NT2/D1 (cell line): ENCODE measurements around the gene PTPRN2.

Source experiments
- DNase-seq: peaks from one replicate; pipeline ENCODE4 v3.0.0-alpha.2; 2011; ENCODE audit warnings: low read depth, low spot score
- H3K27me3 ChIP-seq: 2 replicates; pipeline ENCODE4 v1.6.0; 2011; ENCODE audit warnings: mild to moderate bottlenecking; ENCODE audit not compliant: insufficient read length, insufficient read depth
- H3K36me3 ChIP-seq: 2 replicates; pipeline ENCODE4 v1.6.1; 2011; ENCODE audit warnings: mild to moderate bottlenecking, low read length, mixed read lengths; ENCODE audit not compliant: insufficient read depth, insufficient read length
- H3K4me1 ChIP-seq: 2 replicates; pipeline ENCODE4 v1.5.1; 2011; ENCODE audit not compliant: insufficient read depth, insufficient read length
- H3K4me3 ChIP-seq: 2 replicates; pipeline ENCODE4 v1.5.1; 2011; ENCODE audit warnings: low read depth; ENCODE audit not compliant: insufficient read length
- H3K9ac ChIP-seq: 2 replicates; pipeline ENCODE4 v1.6.0; 2011; ENCODE audit warnings: low read depth; ENCODE audit not compliant: insufficient read length
- H3K9me3 ChIP-seq: 2 replicates; pipeline ENCODE4 v1.5.1; 2011; ENCODE audit warnings: mild to moderate bottlenecking, low read length; ENCODE audit not compliant: insufficient read depth
- SUZ12 ChIP-seq: IDR thresholded peaks from 2 replicates; pipeline ENCODE4 v1.6.1; 2011; ENCODE audit not compliant: insufficient read length, insufficient read depth; ENCODE audit errors: extremely low read depth
- YY1 ChIP-seq: IDR thresholded peaks from 2 replicates; pipeline ENCODE4 v1.6.1; 2011; ENCODE audit not compliant: insufficient read length, insufficient read depth
- ZNF274 ChIP-seq: IDR thresholded peaks from 2 replicates; pipeline ENCODE4 v1.6.1; 2011; ENCODE audit warnings: mild to moderate bottlenecking, low read depth, low read length

The PTPRN2 gene

GRCh38 chr7:157587051-157587804 is 1000.4 kb downstream of the PTPRN2 start:
- Histone ChIP-seq H3K9me3 (no peaks in the 10 kb centered on the region), H3K4me1 (peaks cover 3% of the 10 kb centered on the region), H3K9ac (no peak overlapping the region), H3K4me3 (no peak overlapping the region), H3K36me3 (no peaks in the 10 kb centered on the region), H3K27me3 (peaks cover 31% of the 10 kb centered on the region)
- TF ChIP-seq ZNF274 (no peak), SUZ12 (no peak), YY1 (no peak)
- DNase-seq, result no peak

- no peaks in the 10 kb centered on the region for H3K9me3 ChIP-seq
- H3K36me3 ChIP-seq, result no peaks in the 10 kb centered on the region
- peaks cover 25% of the 10 kb centered on the region for H3K27me3 ChIP-seq
- TF ChIP-seq SUZ12 (no peak), YY1 (no peak), ZNF274 (no peak)
- no peak overlapping the region for H3K9ac ChIP-seq
- no peak for DNase-seq
- H3K4me1 ChIP-seq, result peaks cover 5% of the 10 kb centered on the region
- H3K4me3 ChIP-seq, result no peak overlapping the region
Measured at GRCh38 chr7:157586426-157586955, 1001.1 kb downstream of the PTPRN2 start.

GRCh38 chr7:157585113-157585861 is 1002.3 kb downstream of the PTPRN2 start:
- no peaks in the 10 kb centered on the region for H3K36me3 ChIP-seq
- peaks cover 13% of the 10 kb centered on the region for H3K27me3 ChIP-seq
- H3K4me1 ChIP-seq, result peaks cover 5% of the 10 kb centered on the region
- no peak overlapping the region for H3K4me3 ChIP-seq
- H3K9ac ChIP-seq, result no peak overlapping the region
- no peak for DNase-seq
- TF ChIP-seq YY1 (no peak), ZNF274 (no peak), SUZ12 (no peak)
- no peaks in the 10 kb centered on the region for H3K9me3 ChIP-seq

- peaks cover 5% of the 10 kb centered on the region for H3K4me1 ChIP-seq
- no peaks in the 10 kb centered on the region for H3K9me3 ChIP-seq
- no peaks in the 10 kb centered on the region for H3K36me3 ChIP-seq
- DNase-seq, result no peak
- no peak overlapping the region for H3K4me3 ChIP-seq
- H3K27me3 ChIP-seq, result peaks cover 9% of the 10 kb centered on the region
- TF ChIP-seq SUZ12, result no peak
- TF ChIP-seq ZNF274, result no peak
- no peak for TF ChIP-seq YY1
- H3K9ac ChIP-seq, result no peak overlapping the region
Measured at GRCh38 chr7:157584420-157584819, 1003.2 kb downstream of the PTPRN2 start.

- no peak for TF ChIP-seq SUZ12
- no peak for TF ChIP-seq ZNF274
- no peak for TF ChIP-seq YY1
- no peak overlapping the region for H3K9ac ChIP-seq
- H3K9me3 ChIP-seq, result no peaks in the 10 kb centered on the region
- no peak overlapping the region for H3K4me3 ChIP-seq
- no peaks in the 10 kb centered on the region for H3K36me3 ChIP-seq
- H3K27me3 ChIP-seq, result peaks cover 3% of the 10 kb centered on the region
- DNase-seq, result no peak
- H3K4me1 ChIP-seq, result peaks cover 5% of the 10 kb centered on the region
Measured at GRCh38 chr7:157581740-157582139, 1005.9 kb downstream of the PTPRN2 start.

GRCh38 chr7:157580324-157580723 is 1007.3 kb downstream of the PTPRN2 start:
- no peaks in the 10 kb centered on the region for H3K36me3 ChIP-seq
- no peak overlapping the region for H3K4me3 ChIP-seq
- peaks cover 2% of the 10 kb centered on the region for H3K27me3 ChIP-seq
- peaks cover 5% of the 10 kb centered on the region for H3K4me1 ChIP-seq
- TF ChIP-seq ZNF274 (no peak), YY1 (no peak), SUZ12 (no peak)
- no peak overlapping the region for H3K9ac ChIP-seq
- H3K9me3 ChIP-seq, result no peaks in the 10 kb centered on the region
- no peak for DNase-seq

- no peak for DNase-seq
- H3K36me3 ChIP-seq, result no peaks in the 10 kb centered on the region
- H3K27me3 ChIP-seq, result no peaks in the 10 kb centered on the region
- H3K9me3 ChIP-seq, result no peaks in the 10 kb centered on the region
- TF ChIP-seq SUZ12 (no peak), ZNF274 (no peak), YY1 (no peak)
- no peak overlapping the region for H3K9ac ChIP-seq
- peaks cover 3% of the 10 kb centered on the region for H3K4me1 ChIP-seq
- no peak overlapping the region for H3K4me3 ChIP-seq
Measured at GRCh38 chr7:157579425-157579824, 1008.2 kb downstream of the PTPRN2 start.
